CD4-positive, alpha-beta memory T cell (primary cell): ENCODE measurements around the gene SCN2B. TPM values are rescaled to one million over a fixed set of nuclear protein-coding genes. Genes with fewer than 3 reads are reported as not detected.

Source experiments
- CTCF ChIA-PET: fragments of 350-600 bp; sonication (Branson Sonifier 250); formaldehyde crosslinking; loops from one replicate; lab custom pipeline; 2021; ENCODE audit warnings: inconsistent platforms; ENCODE audit not compliant: partially characterized antibody; lab: Charles Lee
- POLR2A ChIA-PET: fragments of 350-600 bp; sonication (Branson Sonifier 250); formaldehyde crosslinking; loops from one replicate; lab custom pipeline; 2021; ENCODE audit not compliant: partially characterized antibody; lab: Charles Lee
- DNase-seq, 5 donors: peaks; one replicate each; pipeline versions ENCODE4 v3.0.0 to v3.0.0-alpha.2; 2020 to 2022; ENCODE audit warnings: mixed read lengths in 1 of 5
- H3K27ac ChIP-seq: one replicate; pipeline ENCODE4 v1.7.0; 2013; ENCODE audit warnings: low read depth, low read length
- H3K27me3 ChIP-seq: 2 replicates; pipeline ENCODE4 v1.7.0; 2013; ENCODE audit warnings: mild to moderate bottlenecking, low read length, moderate library complexity; ENCODE audit not compliant: insufficient read depth
- H3K36me3 ChIP-seq: 2 replicates; pipeline ENCODE4 v1.7.0; 2013; ENCODE audit warnings: mild to moderate bottlenecking, low read length, moderate library complexity; ENCODE audit not compliant: insufficient read depth
- H3K4me1 ChIP-seq: 2 replicates; pipeline ENCODE4 v1.7.0; 2013; ENCODE audit warnings: mild to moderate bottlenecking, low read length, moderate library complexity; ENCODE audit not compliant: insufficient read depth
- H3K4me3 ChIP-seq, 2 donors: one replicate each; pipeline ENCODE4 v1.7.0; 2013; ENCODE audit warnings: low read length in 2 of 2, mild to moderate bottlenecking in 1 of 2
- H3K9me3 ChIP-seq, 2 donors: one replicate each; pipeline ENCODE4 v1.7.0; 2013; ENCODE audit warnings: low read length in 2 of 2, control low read depth in 1 of 2; ENCODE audit not compliant: control insufficient read depth in 1 of 2
- H3K27ac Mint-ChIP-seq, 7 donors: one replicate each; pipeline ENCODE4 v1.8.0; 2020 to 2021; ENCODE audit warnings: mixed read lengths in 7 of 7, mild to moderate bottlenecking in 6 of 7, inconsistent platforms in 3 of 7, moderate library complexity in 3 of 7
- H3K27me3 Mint-ChIP-seq, 2 donors: one replicate each; pipeline ENCODE4 v1.8.0; 2020 to 2021; ENCODE audit warnings: mixed read lengths in 2 of 2
- H3K36me3 Mint-ChIP-seq, 2 donors: one replicate each; pipeline ENCODE4 v1.8.0; 2020 to 2021; ENCODE audit warnings: mixed read lengths in 2 of 2, inconsistent platforms in 1 of 2, mild to moderate bottlenecking in 1 of 2
- H3K4me1 Mint-ChIP-seq, 4 donors: one replicate each; pipeline ENCODE4 v1.8.0; 2020 to 2021; ENCODE audit warnings: mixed read lengths in 4 of 4, mild to moderate bottlenecking in 1 of 4
- H3K4me3 Mint-ChIP-seq, 8 donors: one replicate each; pipeline ENCODE4 v1.8.0; 2020 to 2021; ENCODE audit warnings: mixed read lengths in 8 of 8, mild to moderate bottlenecking in 7 of 8, moderate library complexity in 6 of 8, inconsistent platforms in 3 of 8
- H3K9me3 Mint-ChIP-seq, 8 donors: one replicate each; pipeline ENCODE4 v1.8.0; 2020 to 2021; ENCODE audit warnings: mixed read lengths in 8 of 8, mild to moderate bottlenecking in 5 of 8, inconsistent platforms in 3 of 8, moderate library complexity in 1 of 8
- intact Hi-C: fragments of 100-400 bp; cut with micrococcal nuclease; formaldehyde crosslinking; loops from one replicate; pipeline ENCODE4 v1.15.1; 2023
- polyA plus RNA-seq, 2 donors: library from polyadenylated mRNA; unstranded; fragments of 300-500 nt; fragmentation: Illumina TruSeq; gene quantifications; one replicate each; pipeline ENCODE4 v1.2.3, GENCODE V29; 2021
- total RNA-seq, 2 experiments: library from RNA; stranded (reverse); gene quantifications; one replicate each; pipeline ENCODE4 v1.2.3, GENCODE V29; 2021

The SCN2B gene
- total and polyA plus RNA-seq, 4 experiments from 2014 or later = not detected

DNA sequence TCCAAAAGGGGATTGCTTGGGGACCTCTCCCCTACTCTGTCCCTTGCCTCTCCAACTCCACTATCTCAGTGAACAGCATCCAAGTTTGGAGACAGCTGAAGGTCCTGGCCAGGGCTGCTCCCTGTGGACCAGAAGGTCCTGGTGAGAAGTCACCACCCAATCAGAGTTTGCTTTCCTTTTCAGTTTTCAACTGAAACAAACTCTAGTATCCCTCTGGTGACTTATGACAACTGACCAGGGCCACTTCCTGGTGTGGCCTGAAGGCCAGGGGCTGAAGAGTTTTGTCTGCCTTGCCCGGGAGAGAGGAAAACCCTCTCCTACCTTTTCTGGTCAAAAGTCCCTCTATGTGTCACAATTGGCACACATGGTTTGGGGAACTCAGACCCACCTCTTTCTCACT is 43.3 kb upstream of the SCN2B start:
- peaks cover 12 to 15% of the 10 kb centered on the region in 2 donors for H3K36me3 Mint-ChIP-seq
- no peak overlapping the region for H3K27ac ChIP-seq
- H3K4me1 Mint-ChIP-seq = peaks cover 58 to 98% (median 81%) of the 10 kb centered on the region in 4 donors
- H3K9me3 ChIP-seq = no peaks in the 10 kb centered on the region
- DNase-seq = peak in 1 of 5 donors; percentile 25
- ChIA-PET POLR2A (interaction anchor here (1.2 to 9.3 kb wide), 5 partner anchors 15 to 218 kb away, joined by 3 to 83 read pairs (median 26); partner anchors contain the start of gene MPZL3), CTCF (interaction anchor here (1.6 to 5.6 kb wide), 3 partner anchors 11 to 76 kb away, joined by 4 to 52 read pairs (median 7); no protein-coding TSS in a partner anchor)
- H3K36me3 ChIP-seq = no peaks in the 10 kb centered on the region
- peak overlapping the region; percentile 42 to 95 (median 78) for H3K27ac Mint-ChIP-seq
- H3K4me3 Mint-ChIP-seq = peak overlapping the region; percentile 39 to 90 (median 67)
- no peaks in the 10 kb centered on the region for H3K27me3 ChIP-seq
- peaks cover 95% of the 10 kb centered on the region for H3K4me1 ChIP-seq
- intact Hi-C loops = no loop called here
- no peaks in the 10 kb centered on the region for H3K9me3 Mint-ChIP-seq
- no peak overlapping the region for H3K4me3 ChIP-seq
- H3K27me3 Mint-ChIP-seq = no peaks in the 10 kb centered on the region

DNA sequence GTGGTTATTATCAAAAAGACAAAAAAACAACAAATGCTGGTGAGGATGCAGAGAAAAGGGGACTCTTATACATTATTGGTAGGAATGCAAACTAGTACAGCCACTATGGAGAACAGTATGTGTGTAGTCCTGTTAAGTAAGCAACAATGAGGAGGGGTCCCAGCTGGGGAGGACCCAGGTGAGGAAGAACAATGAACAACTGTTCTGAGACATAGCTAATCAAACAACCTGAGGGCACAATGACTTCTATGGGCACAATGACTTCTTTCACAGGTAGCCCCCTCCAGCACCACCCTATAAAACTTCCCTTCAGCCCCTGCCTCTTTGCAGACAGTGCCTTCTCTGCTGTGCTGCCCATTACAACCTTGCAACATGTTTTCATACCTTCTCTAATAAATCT is 42.8 kb upstream of the SCN2B start:
- H3K9me3 Mint-ChIP-seq = no peaks in the 10 kb centered on the region
- Histone ChIP-seq H3K27me3 (no peaks in the 10 kb centered on the region), H3K9me3 (no peaks in the 10 kb centered on the region), H3K4me1 (peaks cover 100% of the 10 kb centered on the region), H3K36me3 (no peaks in the 10 kb centered on the region), H3K27ac (no peak overlapping the region), H3K4me3 (no peak overlapping the region)
- intact Hi-C loops = no loop called here
- H3K36me3 Mint-ChIP-seq = peaks cover 12 to 15% of the 10 kb centered on the region in 2 donors
- H3K27me3 Mint-ChIP-seq = no peaks in the 10 kb centered on the region
- peak overlapping the region; percentile 42 to 96 (median 86) for H3K27ac Mint-ChIP-seq
- ChIA-PET POLR2A (interaction anchor here (1.4 to 9.3 kb wide), 4 partner anchors 15 to 218 kb away, joined by 3 to 83 read pairs (median 32); partner anchors contain the start of gene MPZL3), CTCF (interaction anchor here (0.5 to 5.6 kb wide), 4 partner anchors 11 to 177 kb away, joined by 3 to 52 read pairs (median 6); no protein-coding TSS in a partner anchor)
- H3K4me1 Mint-ChIP-seq = peaks cover 61 to 99% (median 83%) of the 10 kb centered on the region in 4 donors
- H3K4me3 Mint-ChIP-seq = peak overlapping the region; percentile 39 to 90 (median 67)
- no peak for DNase-seq

DNA sequence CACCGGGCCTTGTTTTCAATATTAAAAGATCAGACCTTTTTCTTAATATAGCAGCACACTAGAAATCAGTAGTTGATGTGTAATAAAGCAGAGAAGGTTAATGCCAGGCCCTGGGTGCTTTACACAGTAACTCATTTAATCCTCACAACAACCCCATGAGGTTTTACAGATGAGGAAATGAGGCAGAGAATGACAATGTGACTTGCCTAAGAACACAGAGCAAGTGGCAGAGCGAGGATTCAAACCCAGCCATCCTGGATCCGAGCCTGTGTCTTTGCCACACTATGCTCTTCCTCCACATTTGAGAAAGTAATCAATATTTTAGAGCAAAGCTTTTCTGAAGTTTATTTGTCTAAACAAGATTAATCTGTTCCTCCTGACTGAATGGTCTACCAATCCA is 41.1 kb upstream of the SCN2B start:
- Mint-ChIP-seq H3K9me3 (peaks cover 0 to 2% (median 0%) of the 10 kb centered on the region in 8 donors), H3K27me3 (no peaks in the 10 kb centered on the region), H3K36me3 (peaks cover 18 to 24% of the 10 kb centered on the region in 2 donors), H3K4me1 (peaks cover 64 to 100% (median 85%) of the 10 kb centered on the region in 4 donors), H3K4me3 (peak overlapping the region; percentile 73 to 91 (median 87)), H3K27ac (peak overlapping the region; percentile 90 to 96 (median 93))
- no peaks in the 10 kb centered on the region for H3K27me3 ChIP-seq
- H3K4me3 ChIP-seq = peak overlapping the region in 1 of 2 donors; percentile 2
- intact Hi-C loops = loop anchor here (1.0 to 2.0 kb wide), 4 partner anchors 8 to 24 kb away; partner anchors contain the start of gene JAML
- peaks cover 97% of the 10 kb centered on the region for H3K4me1 ChIP-seq
- POLR2A ChIA-PET = interaction anchor here (0.8 to 9.3 kb wide), 9 partner anchors 8 to 142 kb away, joined by 3 to 83 read pairs (median 3); partner anchors contain the start of genes JAML, MPZL3 and UBE4A
- CTCF ChIA-PET = interaction anchor here (1.6 to 5.6 kb wide), 7 partner anchors 10 to 78 kb away, joined by 4 to 52 read pairs (median 5); no protein-coding TSS in a partner anchor
- peak overlapping the region; percentile 50 for H3K27ac ChIP-seq
- peaks cover 4% of the 10 kb centered on the region for H3K36me3 ChIP-seq
- H3K9me3 ChIP-seq = no peaks in the 10 kb centered on the region
- DNase-seq = peak in 1 of 5 donors; percentile 40

DNA sequence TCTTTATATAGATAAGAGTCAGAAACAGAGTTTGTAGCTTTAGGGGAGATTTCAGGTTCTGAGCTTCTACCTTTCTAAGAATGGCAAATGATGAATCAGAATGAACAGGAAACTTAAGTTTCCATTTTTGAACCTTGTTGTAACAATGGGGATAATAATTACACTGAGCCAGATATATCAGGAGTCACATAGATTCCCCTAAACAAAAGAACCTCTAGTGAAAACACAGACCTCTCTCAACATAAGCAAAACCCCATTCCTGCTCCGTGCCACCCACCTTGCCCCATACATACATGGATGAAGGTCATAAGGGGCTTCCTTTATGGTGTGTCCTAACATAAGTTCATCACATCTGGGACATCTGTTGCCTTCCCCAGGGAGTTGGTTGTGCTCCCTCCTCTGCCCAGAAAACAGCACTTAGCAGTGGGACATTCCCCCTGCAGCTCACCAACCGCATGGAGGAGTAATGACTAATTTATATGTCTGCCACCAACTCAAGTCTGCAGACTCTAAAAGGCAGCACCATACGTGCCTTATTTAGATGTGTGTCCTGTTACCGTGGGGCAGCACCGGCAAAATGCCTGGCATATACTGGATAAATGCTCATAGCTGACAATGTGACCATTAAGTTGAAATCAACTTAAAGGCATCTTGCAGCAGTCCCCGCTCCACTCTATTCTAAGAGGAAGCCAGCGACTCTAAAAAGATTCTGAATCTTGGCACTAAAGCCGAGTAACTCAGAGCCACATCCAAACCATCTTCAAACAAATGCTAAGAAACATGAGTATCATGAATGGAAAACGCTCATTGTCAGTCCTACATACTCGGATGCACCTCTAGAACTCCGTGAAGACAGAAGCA is 40.4 kb upstream of the SCN2B start:
- peak in 1 of 5 donors; percentile 73 for DNase-seq
- Mint-ChIP-seq H3K4me1 (peaks cover 62 to 100% (median 84%) of the 10 kb centered on the region in 4 donors), H3K27me3 (no peaks in the 10 kb centered on the region), H3K27ac (peak overlapping the region; percentile 90 to 96 (median 93)), H3K4me3 (peak overlapping the region; percentile 73 to 91 (median 87)), H3K9me3 (peaks cover 0 to 2% (median 0%) of the 10 kb centered on the region in 8 donors), H3K36me3 (peaks cover 25 to 32% of the 10 kb centered on the region in 2 donors)
- CTCF ChIA-PET = interaction anchor here (0.7 to 5.1 kb wide), 14 partner anchors 8 to 79 kb away, joined by 3 to 51 read pairs (median 4); partner anchors contain the start of genes JAML and SCN2B
- Histone ChIP-seq H3K4me3 (peak overlapping the region; percentile 2 to 35), H3K4me1 (peaks cover 90% of the 10 kb centered on the region), H3K36me3 (peaks cover 8% of the 10 kb centered on the region), H3K9me3 (no peaks in the 10 kb centered on the region), H3K27ac (peak overlapping the region; percentile 50), H3K27me3 (no peaks in the 10 kb centered on the region)
- POLR2A ChIA-PET = interaction anchor here (0.6 to 9.3 kb wide), 15 partner anchors 9 to 143 kb away, joined by 3 to 83 read pairs (median 4); partner anchors contain the start of genes JAML and MPZL3
- intact Hi-C loops = loop anchor here (1.0 to 2.0 kb wide), 4 partner anchors 8 to 24 kb away; partner anchors contain the start of gene JAML

DNA sequence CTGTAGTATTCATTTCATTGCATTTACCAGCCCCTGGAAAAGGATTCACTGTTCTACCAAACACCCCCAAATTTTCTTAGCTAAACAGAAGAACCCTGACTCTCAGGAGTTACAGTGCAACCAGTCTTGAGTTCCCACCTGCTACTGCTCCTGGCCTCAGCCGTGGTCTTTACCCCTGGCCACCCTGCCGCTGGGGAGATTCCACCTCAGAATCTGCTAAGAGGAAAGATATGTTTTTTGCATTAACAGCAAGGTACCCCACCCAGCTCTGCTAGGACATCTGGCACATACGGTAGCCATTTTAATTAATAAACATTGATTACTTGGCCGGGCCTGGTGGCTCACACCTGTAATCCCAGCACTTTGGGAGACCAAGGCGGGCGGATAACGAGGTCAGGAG is 39.3 kb upstream of the SCN2B start:
- H3K27ac Mint-ChIP-seq = peak overlapping the region; percentile 76 to 96 (median 90)
- intact Hi-C loops = loop anchor here (2.0 kb wide), 1 partner anchor 13 kb away; no protein-coding TSS in a partner anchor
- peak overlapping the region; percentile 50 for H3K27ac ChIP-seq
- peak overlapping the region in 7 of 8 donors; percentile 58 to 91 (median 88) for H3K4me3 Mint-ChIP-seq
- H3K4me3 ChIP-seq = no peak overlapping the region
- peaks cover 16% of the 10 kb centered on the region for H3K36me3 ChIP-seq
- peaks cover 58 to 99% (median 81%) of the 10 kb centered on the region in 4 donors for H3K4me1 Mint-ChIP-seq
- H3K27me3 Mint-ChIP-seq = no peaks in the 10 kb centered on the region
- POLR2A ChIA-PET = interaction anchor here (1.1 to 9.3 kb wide), 7 partner anchors 10 to 90 kb away, joined by 3 to 83 read pairs (median 13); partner anchors contain the start of genes JAML and MPZL3
- DNase-seq = no peak
- peaks cover 36 to 42% of the 10 kb centered on the region in 2 donors for H3K36me3 Mint-ChIP-seq
- H3K27me3 ChIP-seq = no peaks in the 10 kb centered on the region
- peaks cover 79% of the 10 kb centered on the region for H3K4me1 ChIP-seq
- CTCF ChIA-PET = interaction anchor here (0.8 to 5.1 kb wide), 9 partner anchors 9 to 256 kb away, joined by 3 to 51 read pairs (median 4); partner anchors contain the start of genes JAML and SCN2B
- peaks cover 0 to 2% (median 0%) of the 10 kb centered on the region in 8 donors for H3K9me3 Mint-ChIP-seq
- H3K9me3 ChIP-seq = no peaks in the 10 kb centered on the region

DNA sequence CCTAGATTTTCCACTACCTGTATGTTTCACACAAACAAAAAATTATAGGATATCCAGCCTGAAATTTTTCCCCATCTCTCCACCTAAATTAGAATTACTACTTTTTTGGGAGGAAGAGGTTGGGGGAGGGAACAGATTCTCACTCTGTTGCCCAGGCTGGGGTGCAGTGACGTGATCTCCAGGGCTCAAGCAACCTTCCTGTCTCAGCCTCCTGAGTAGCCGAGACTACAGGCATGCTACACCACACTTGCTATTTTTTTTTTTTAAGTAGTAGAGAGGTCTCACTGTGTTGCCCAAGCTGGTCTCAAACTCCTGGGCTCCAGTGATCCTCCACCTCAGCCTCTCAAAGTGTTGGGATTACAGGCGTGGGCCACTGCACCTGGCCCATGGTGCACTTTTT is 38.8 kb upstream of the SCN2B start:
- DNase-seq = peak in 1 of 5 donors; percentile 55
- ChIA-PET CTCF (interaction anchor here (1.0 to 5.1 kb wide), 6 partner anchors 10 to 257 kb away, joined by 3 to 51 read pairs (median 9); partner anchors contain the start of genes JAML and MPZL3), POLR2A (interaction anchor here (0.6 to 9.3 kb wide), 7 partner anchors 10 to 36 kb away, joined by 4 to 83 read pairs (median 13); partner anchors contain the start of genes JAML and MPZL3)
- H3K9me3 Mint-ChIP-seq = peaks cover 0 to 2% (median 0%) of the 10 kb centered on the region in 8 donors
- peaks cover 56 to 94% (median 78%) of the 10 kb centered on the region in 4 donors for H3K4me1 Mint-ChIP-seq
- Histone ChIP-seq H3K27me3 (no peaks in the 10 kb centered on the region), H3K36me3 (peaks cover 21% of the 10 kb centered on the region), H3K4me1 (peaks cover 74% of the 10 kb centered on the region), H3K27ac (no peak overlapping the region), H3K9me3 (no peaks in the 10 kb centered on the region), H3K4me3 (no peak overlapping the region)
- intact Hi-C loops = no loop called here
- no peaks in the 10 kb centered on the region for H3K27me3 Mint-ChIP-seq
- peak overlapping the region; percentile 69 to 96 (median 90) for H3K27ac Mint-ChIP-seq
- peaks cover 41 to 47% of the 10 kb centered on the region in 2 donors for H3K36me3 Mint-ChIP-seq
- H3K4me3 Mint-ChIP-seq = peak overlapping the region in 7 of 8 donors; percentile 58 to 91 (median 88)
